Thymus (tissue), 11 donors: ENCODE measurements around the gene IGFL3. TPM values are rescaled to one million over a fixed set of nuclear protein-coding genes. Genes with fewer than 3 reads are reported as not detected.

Experiments
- DNase-seq, 9 donors: peaks; one replicate each; pipeline ENCODE4 v3.0.0-alpha.2; 2013; ENCODE audit warnings: low spot score in 9 of 9, low read depth in 6 of 9, missing footprints in 1 of 9
- H3K27ac ChIP-seq, 2 donors: one replicate each; pipeline ENCODE4 v1.5.1; 2013; ENCODE audit warnings: control low read depth in 1 of 2, low read depth in 1 of 2, low read length in 1 of 2, mild to moderate bottlenecking in 1 of 2, moderate library complexity in 1 of 2
- H3K27me3 ChIP-seq, 2 donors: one replicate each; pipeline ENCODE4 v1.5.1; 2013; ENCODE audit warnings: low read length in 1 of 2; ENCODE audit not compliant: control insufficient read depth in 2 of 2, insufficient read depth in 1 of 2
- H3K36me3 ChIP-seq, 2 donors: one replicate each; pipeline ENCODE4 v1.5.1; 2013; ENCODE audit warnings: low read length in 1 of 2, mild to moderate bottlenecking in 1 of 2, moderate library complexity in 1 of 2; ENCODE audit not compliant: control insufficient read depth in 2 of 2, insufficient read depth in 2 of 2
- H3K4me1 ChIP-seq, 2 donors: one replicate each; pipeline ENCODE4 v1.5.1; 2013; ENCODE audit warnings: low read length in 2 of 2; ENCODE audit not compliant: control insufficient read depth in 2 of 2, insufficient read depth in 2 of 2
- H3K4me3 ChIP-seq, 2 donors: one replicate each; pipeline ENCODE4 v1.5.1; 2013; ENCODE audit warnings: low read length in 2 of 2, control low read depth in 1 of 2, mild to moderate bottlenecking in 1 of 2
- H3K9me3 ChIP-seq, 2 donors: one replicate each; pipeline ENCODE4 v1.5.1; 2013; ENCODE audit warnings: low read length in 1 of 2, mild to moderate bottlenecking in 1 of 2; ENCODE audit not compliant: control insufficient read depth in 2 of 2, insufficient read depth in 1 of 2
- WGBS: extraction: QIAGEN DNeasy Blood & Tissue Kit; methylation state at CpG from one replicate; pipeline ENCODE4 v1.1.7; 2013; 5-methylcytosine and 5-hydroxymethylcytosine counted together
- polyA plus RNA-seq: library from polyadenylated mRNA; stranded (reverse); fragments of 200-250 nt; gene quantifications from one replicate; pipeline ENCODE4 v1.2.3, GENCODE V29; 2013
- total RNA-seq: library from RNA; stranded (reverse); fragments of 120-200 nt; gene quantifications from one replicate; pipeline ENCODE4 v1.2.4, GENCODE V29; 2013
- donor health status: healthy.

IGFL3 gene
- total and polyA plus RNA-seq, 2 donors, result 0.66 TPM; not detected in 1

DNA sequence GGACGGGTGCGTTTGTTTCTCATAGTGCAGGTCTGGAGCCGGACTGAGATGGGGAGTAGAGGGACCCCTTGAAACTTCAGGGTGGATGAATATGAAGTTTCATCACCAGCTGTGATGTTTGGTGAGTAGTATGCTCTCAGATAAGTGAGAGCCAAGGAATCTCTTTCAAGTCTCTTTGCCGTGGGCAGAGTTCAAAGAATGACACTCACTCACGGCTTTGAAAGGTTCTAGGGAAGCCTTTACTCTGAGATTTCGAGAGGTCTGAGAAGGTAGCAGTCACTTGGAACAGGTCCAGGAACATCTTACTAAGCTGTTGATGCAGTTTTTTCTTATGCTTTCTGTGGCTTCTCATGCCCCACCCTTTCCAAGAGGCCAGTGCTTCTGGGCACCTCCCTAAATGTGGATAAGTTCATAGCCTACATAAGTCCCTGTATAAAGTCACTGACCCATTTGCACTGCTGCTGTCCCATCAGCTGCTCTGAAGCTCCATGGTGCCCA lies 23.4 kb upstream of the IGFL3 start, which contains the start of gene IGFL2:
Gene IGFL2, plus strand, starts transcription at position 448 of the 498 bp plus-strand sequence. Its CDS starts 41 bp downstream, at position 489.
- 86% methylated on average over 6 of the region's 6 CpGs for WGBS

DNA sequence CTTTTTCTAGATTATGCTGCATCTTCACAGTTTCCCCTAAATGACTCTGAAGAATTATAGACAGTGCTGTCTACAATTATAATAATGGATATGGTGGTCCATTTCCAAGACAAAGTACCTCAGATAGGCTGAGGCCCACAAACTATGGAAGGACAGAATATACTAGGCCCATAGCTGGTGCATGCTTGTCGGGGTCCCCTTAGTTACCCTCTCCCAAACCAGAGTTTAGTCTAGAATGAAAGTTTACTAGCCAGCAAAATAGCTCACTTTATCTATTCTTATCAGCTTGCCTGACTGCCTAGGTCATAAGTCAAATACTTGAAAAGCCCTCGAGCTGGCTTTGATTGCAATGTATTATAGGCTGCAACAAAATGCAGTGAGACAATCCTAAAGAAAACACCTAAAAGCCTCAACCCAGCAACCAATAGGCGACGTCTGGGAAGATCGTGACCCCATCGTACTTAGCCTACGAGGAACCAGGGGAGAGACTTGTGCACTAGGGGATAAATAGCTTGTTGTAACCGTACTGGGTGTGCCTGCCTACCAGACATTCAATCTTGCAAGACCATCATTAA lies 22.8 kb upstream of the IGFL3 start:
- Histone ChIP-seq H3K9me3 (no peaks in the 10 kb centered on the region), H3K27ac (no peak overlapping the region), H3K36me3 (no peaks in the 10 kb centered on the region), H3K4me3 (no peak overlapping the region), H3K4me1 (no peaks in the 10 kb centered on the region), H3K27me3 (peaks cover 0 to 2% of the 10 kb centered on the region in 2 donors)
- no peak for DNase-seq
- WGBS, result 86% methylated on average over 8 of the region's 8 CpGs

More for the DNA sequence above, 23.4 kb upstream of the IGFL3 start, which contains the start of gene IGFL2:
- Histone ChIP-seq H3K27ac (no peak within 1 kb of the TSS), H3K9me3 (no peaks in the 10 kb centered on the region), H3K4me3 (no peak within 1 kb of the TSS), H3K27me3 (peaks cover 0 to 2% of the 10 kb centered on the region in 2 donors), H3K4me1 (no peaks in the 10 kb centered on the region), H3K36me3 (no peaks in the 10 kb centered on the region)
- no peak for DNase-seq

DNA sequence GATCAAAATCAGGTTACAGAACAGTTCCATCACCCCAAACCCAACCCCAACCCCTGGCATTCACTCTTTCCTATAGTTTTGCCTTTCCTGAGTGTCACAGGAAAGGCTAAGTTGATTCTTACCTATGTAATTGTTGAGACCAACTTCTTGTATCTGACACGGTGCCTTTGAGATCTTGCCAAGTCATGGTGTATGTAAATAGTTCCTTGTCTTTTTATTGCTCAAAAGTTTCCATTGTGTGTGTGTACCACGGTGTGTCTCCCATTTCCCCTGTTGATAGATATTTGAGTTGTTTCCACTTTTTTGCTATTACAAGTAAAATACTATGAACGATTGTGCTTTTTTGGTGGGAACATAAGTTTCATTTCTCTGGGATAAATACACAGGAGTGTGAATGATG lies 20.3 kb upstream of the IGFL3 start:
- Histone ChIP-seq H3K4me3 (no peak overlapping the region), H3K27ac (no peak overlapping the region), H3K4me1 (no peaks in the 10 kb centered on the region), H3K9me3 (no peaks in the 10 kb centered on the region), H3K36me3 (no peaks in the 10 kb centered on the region), H3K27me3 (peaks cover 0 to 2% of the 10 kb centered on the region in 2 donors)
- 49% methylated on average over 3 of the region's 3 CpGs for WGBS
- no peak for DNase-seq

- H3K36me3 ChIP-seq, result no peaks in the 10 kb centered on the region
- H3K9me3 ChIP-seq, result no peaks in the 10 kb centered on the region
- DNase-seq, result no peak
- H3K4me1 ChIP-seq, result no peaks in the 10 kb centered on the region
- no peaks in the 10 kb centered on the region for H3K27me3 ChIP-seq
- H3K4me3 ChIP-seq, result no peak overlapping the region
- H3K27ac ChIP-seq, result no peak overlapping the region
- 83% methylated on average over 4 of the region's 4 CpGs for WGBS
Observed at GRCh38 chr19:46142294-46142693, 17.8 kb upstream of the IGFL3 start.

GRCh38 chr19:46141421-46141820 lies 16.9 kb upstream of the IGFL3 start:
- no peaks in the 10 kb centered on the region for H3K4me1 ChIP-seq
- H3K4me3 ChIP-seq, result no peak overlapping the region
- no peak for DNase-seq
- 60% methylated on average over 1 of the region's 1 CpG for WGBS
- H3K27ac ChIP-seq, result no peak overlapping the region
- no peaks in the 10 kb centered on the region for H3K9me3 ChIP-seq
- no peaks in the 10 kb centered on the region for H3K27me3 ChIP-seq
- H3K36me3 ChIP-seq, result no peaks in the 10 kb centered on the region

DNA sequence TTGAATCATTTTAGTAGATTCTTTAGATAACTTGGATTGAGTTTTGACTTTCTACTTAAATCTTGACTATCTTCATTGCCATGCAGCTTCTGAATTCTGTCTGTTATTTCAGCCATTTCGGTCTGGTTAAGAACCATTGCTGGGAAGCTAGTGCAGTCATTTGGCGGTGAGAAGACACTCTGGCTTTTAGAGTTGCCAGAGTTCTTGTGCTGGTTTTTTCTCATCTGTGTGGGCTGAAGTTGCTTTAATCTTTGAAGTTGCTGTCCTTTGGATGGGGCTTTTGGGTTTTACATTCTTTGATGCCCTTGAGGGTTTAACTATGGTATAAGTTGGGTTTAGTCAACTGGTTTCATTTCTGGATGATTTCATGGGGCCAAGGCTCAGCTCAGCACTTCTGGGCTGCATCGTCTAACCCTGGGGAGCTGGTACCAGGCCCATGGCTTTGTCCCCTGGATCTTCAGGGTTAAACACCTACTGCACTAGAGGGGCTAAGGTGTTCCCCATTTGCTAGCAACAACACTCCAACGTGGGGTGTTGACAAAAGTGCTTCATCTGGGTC lies 13.5 kb upstream of the IGFL3 start:
- Histone ChIP-seq H3K27ac (no peak overlapping the region), H3K4me3 (no peak overlapping the region), H3K4me1 (no peaks in the 10 kb centered on the region), H3K9me3 (no peaks in the 10 kb centered on the region), H3K36me3 (no peaks in the 10 kb centered on the region), H3K27me3 (no peaks in the 10 kb centered on the region)
- no peak for DNase-seq
- 80% methylated on average over 4 of the region's 4 CpGs for WGBS

DNA sequence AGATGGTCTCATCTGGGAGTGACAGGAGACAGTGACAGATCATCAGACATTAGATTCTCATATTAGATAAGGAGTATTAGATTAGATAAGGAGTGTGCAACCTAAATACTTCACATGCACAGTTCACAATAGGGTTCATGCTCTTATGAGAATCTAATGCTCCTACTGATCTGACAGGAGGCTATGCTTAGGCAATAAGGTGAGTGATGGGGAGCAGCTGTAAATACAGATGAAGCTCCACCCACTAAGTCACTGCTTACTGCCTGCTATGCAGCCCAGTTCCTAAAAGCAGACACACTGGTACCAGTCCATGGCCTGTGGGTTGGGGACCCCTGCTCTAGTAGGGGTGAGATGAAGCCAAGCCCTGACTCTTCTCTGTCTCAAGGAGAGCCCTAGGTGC lies 10.0 kb upstream of the IGFL3 start:
- no peaks in the 10 kb centered on the region for H3K9me3 ChIP-seq
- no peaks in the 10 kb centered on the region for H3K4me1 ChIP-seq
- H3K27ac ChIP-seq, result no peak overlapping the region
- DNase-seq, result no peak
- peaks cover 0 to 2% of the 10 kb centered on the region in 2 donors for H3K27me3 ChIP-seq
- no peaks in the 10 kb centered on the region for H3K36me3 ChIP-seq
- H3K4me3 ChIP-seq, result no peak overlapping the region

- WGBS, result 96% methylated on average over 1 of the region's 1 CpG
- H3K27ac ChIP-seq, result no peak overlapping the region
Observed at GRCh38 chr19:46133777-46134241, 9.3 kb upstream of the IGFL3 start.

GRCh38 chr19:46133101-46133627 lies 8.7 kb upstream of the IGFL3 start:
- no peaks in the 10 kb centered on the region for H3K4me1 ChIP-seq
- no peak overlapping the region for H3K4me3 ChIP-seq
- DNase-seq, result no peak
- no peak overlapping the region for H3K27ac ChIP-seq
- no peaks in the 10 kb centered on the region for H3K36me3 ChIP-seq
- peaks cover 0 to 2% of the 10 kb centered on the region in 2 donors for H3K27me3 ChIP-seq
- WGBS, result 78% methylated on average over 6 of the region's 6 CpGs
- H3K9me3 ChIP-seq, result no peaks in the 10 kb centered on the region

More at GRCh38 chr19:46133777-46134241, 9.3 kb upstream of the IGFL3 start:
- Histone ChIP-seq H3K4me3 (no peak overlapping the region), H3K4me1 (no peaks in the 10 kb centered on the region), H3K27me3 (peaks cover 0 to 2% of the 10 kb centered on the region in 2 donors), H3K36me3 (no peaks in the 10 kb centered on the region), H3K9me3 (no peaks in the 10 kb centered on the region)
- DNase-seq, result no peak
